ENCODE data around the gene GPC6.

GRCh38 chr13:93437081-93437480 is 210.5 kb downstream of the GPC6 start:
- no peak for TF ChIP-seq CTCF (conservative IDR thresholded peaks at IDR 0.05; ENCODE audit: low read length)
- no peak for TF ChIP-seq EZH2phosphoT487 (IDR thresholded peaks at IDR 0.05; ENCODE audit: borderline replicate concordance, low read depth, low read length)

All from OCI-LY7 (cell line).